Measurements from ENCODE around the gene IFIT5. TPM values are rescaled to one million over a fixed set of nuclear protein-coding genes. Genes with fewer than 3 reads are reported as not detected.
"Not testable (repeated sequence)": the region's sequence is repeated elsewhere in the genome, so short reads cannot be mapped to it uniquely, and the experiment has no call there.

The IFIT5 gene
- total RNA-seq, 2 experiments from 2014 or later: 14.4 to 14.9 TPM

DNA sequence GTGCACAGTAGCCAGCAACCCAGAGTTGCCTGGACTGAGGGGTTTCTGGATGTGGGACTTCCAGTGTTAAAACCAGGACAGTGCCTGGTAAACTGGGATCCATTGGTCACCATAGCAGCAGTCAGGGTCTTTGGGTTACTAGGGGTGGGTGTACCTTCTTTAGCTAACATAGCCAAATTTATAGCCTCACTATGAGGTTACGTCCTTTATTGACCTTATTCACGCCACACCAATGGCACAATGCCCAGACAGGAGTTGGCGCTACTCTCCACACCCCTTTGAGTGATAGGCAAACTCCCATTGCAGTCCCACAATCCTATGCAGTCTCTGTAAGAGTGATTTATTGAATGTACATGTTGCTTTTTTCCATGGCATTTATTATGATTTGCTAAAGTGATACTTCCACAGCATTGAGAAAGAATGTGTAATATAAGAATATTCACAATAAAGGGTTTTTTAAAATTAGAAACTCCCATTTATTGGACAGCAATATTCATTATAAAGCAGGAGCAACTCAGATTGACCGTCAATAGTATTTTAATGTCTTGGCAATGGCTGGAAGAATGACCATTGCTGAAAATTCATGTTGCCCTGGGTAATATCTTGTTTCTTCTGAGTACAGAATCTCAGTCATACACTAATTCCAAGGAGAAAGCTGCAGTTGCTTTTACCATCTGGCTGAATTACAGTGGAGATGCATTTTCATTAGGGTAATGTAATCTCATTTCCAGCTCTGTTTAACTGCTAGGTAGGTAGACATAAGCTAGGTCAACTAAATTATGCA lies 26.1 kb downstream of the IFIT5 start:
- ChIA-PET CTCF (interaction anchor here (0.9 kb wide), 1 partner anchor 124 kb away, joined by 3 read pairs; no protein-coding TSS in a partner anchor), POLR2A (no interaction called here)
- Mint-ChIP-seq H3K27me3 (peaks cover 10% of the 10 kb centered on the region), H3K36me3 (ENCODE audit: low read depth) (no peaks in the 10 kb centered on the region), H3K4me3 (no peak overlapping the region), H3K27ac (no peak overlapping the region), H3K4me1 (no peaks in the 10 kb centered on the region), H3K9me3 (ENCODE audit: low read depth) (no peaks in the 10 kb centered on the region)
- no peak for ATAC-seq
- no peak for DNase-seq
- intact Hi-C loops (cut with DNase I, micrococcal nuclease): no loop called here

DNA sequence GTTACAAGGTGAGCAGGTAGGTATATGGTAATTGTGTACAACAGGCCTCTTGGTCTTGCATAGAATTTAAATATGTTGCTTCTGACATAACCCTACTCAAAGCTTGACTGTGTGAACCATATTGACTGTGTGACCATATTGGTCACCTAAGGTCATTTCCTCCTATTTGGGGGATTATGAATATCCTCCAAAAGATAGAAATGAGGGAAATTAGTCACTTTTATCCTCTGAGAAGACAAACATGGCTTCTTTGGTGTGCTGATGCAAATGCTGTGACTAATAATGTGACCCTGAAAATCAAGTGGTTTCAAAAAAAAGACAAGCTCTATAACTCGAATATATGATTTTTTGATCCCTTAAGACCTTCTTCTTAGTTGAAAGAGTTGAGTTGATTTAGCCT lies 27.9 kb downstream of the IFIT5 start:
- H3K36me3 Mint-ChIP-seq (ENCODE audit: low read depth): no peaks in the 10 kb centered on the region
- DNase-seq (no peak), ATAC-seq (peak; percentile 16)
- H3K9me3 Mint-ChIP-seq (ENCODE audit: low read depth): peaks cover 9% of the 10 kb centered on the region
- no peaks in the 10 kb centered on the region for H3K4me1 Mint-ChIP-seq
- intact Hi-C loops (cut with DNase I, micrococcal nuclease): no loop called here
- POLR2A ChIA-PET: no interaction called here
- CTCF ChIA-PET: no interaction called here
- H3K4me3 Mint-ChIP-seq: no peak overlapping the region
- peaks cover 7% of the 10 kb centered on the region for H3K27me3 Mint-ChIP-seq
- no peak overlapping the region for H3K27ac Mint-ChIP-seq

DNA sequence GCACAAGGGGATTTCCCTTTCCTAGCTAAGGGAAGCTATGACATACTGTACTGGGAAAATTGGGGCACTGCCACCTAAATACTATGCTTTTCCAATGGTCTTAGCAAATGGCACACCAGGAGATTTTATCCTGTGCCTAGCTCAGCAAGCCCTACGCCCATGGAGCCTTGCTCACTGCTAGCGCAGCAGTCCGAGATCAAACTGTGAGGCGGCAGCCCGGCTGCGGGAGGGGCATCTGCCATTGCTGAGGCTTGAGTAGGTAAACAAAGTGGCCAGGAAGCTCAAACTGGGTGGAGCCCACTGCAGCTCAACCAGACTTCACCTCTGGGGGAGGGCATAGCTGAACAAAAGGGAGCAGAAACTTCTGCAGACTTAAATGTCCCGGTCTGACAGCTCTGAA lies 30.5 kb downstream of the IFIT5 start:
- intact Hi-C loops (cut with DNase I, micrococcal nuclease); CTCF ChIA-PET; H3K36me3 Mint-ChIP-seq (ENCODE audit: low read depth); H3K27ac Mint-ChIP-seq; H3K9me3 Mint-ChIP-seq (ENCODE audit: low read depth); H3K27me3 Mint-ChIP-seq; POLR2A ChIA-PET; DNase-seq; H3K4me3 Mint-ChIP-seq; H3K4me1 Mint-ChIP-seq; ATAC-seq: not testable (repeated sequence)

DNA sequence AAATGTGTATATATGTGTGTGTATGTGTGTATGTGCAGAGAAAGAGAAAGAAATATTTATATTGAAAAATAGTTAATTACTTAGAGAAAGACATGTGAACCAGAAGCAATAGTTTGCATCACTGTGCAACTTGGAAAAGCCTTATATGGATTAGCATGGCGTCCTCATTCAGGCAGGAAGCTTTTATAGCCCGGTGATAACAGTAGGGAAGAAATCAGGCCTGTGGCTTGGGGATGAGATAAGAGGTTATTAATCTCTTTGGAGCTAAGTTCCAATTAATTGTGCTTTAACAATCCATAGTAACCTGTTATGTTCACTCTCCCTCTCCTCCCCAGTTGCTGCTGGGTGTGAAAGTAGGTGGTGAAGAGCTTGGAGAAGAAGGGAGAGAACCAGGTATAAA lies 36.5 kb downstream of the IFIT5 start:
- H3K4me1 Mint-ChIP-seq: no peaks in the 10 kb centered on the region
- ATAC-seq: no peak
- H3K36me3 Mint-ChIP-seq (ENCODE audit: low read depth): no peaks in the 10 kb centered on the region
- intact Hi-C loops (cut with DNase I, micrococcal nuclease): no loop called here
- H3K9me3 Mint-ChIP-seq (ENCODE audit: low read depth): peaks cover 6% of the 10 kb centered on the region
- peaks cover 8% of the 10 kb centered on the region for H3K27me3 Mint-ChIP-seq
- H3K4me3 Mint-ChIP-seq: no peak overlapping the region
- no peak overlapping the region for H3K27ac Mint-ChIP-seq
- ChIA-PET CTCF (interaction anchor here (0.6 kb wide), 1 partner anchor 77 kb away, joined by 3 read pairs; no protein-coding TSS in a partner anchor), POLR2A (no interaction called here)
- no peak for DNase-seq

DNA sequence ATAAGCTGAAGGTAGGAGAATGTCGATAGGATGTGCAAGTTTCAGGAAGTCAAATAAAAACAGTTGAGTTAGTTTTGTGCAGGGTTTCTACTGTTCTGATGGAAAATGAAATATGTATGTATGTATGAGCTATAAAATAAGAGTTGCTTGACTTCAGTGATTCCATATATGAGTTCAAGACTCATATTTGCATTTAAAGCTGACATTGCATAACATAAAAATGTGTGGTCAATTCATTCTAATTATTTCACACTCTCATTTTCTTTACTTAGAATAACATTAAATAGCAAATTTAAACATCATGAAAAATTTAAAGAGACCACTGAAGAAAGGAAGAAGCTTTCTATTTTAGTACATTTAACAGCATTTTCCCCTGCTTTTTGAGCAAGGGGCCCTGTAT lies 37.8 kb downstream of the IFIT5 start:
- CTCF ChIA-PET: interaction anchor here (0.8 to 1.1 kb wide), 2 partner anchors 35 to 1245 kb away, joined by 3 to 4 read pairs; no protein-coding TSS in a partner anchor
- Mint-ChIP-seq H3K9me3 (ENCODE audit: low read depth) (no peaks in the 10 kb centered on the region), H3K27me3 (peaks cover 9% of the 10 kb centered on the region), H3K27ac (no peak overlapping the region), H3K4me3 (no peak overlapping the region), H3K36me3 (ENCODE audit: low read depth) (no peaks in the 10 kb centered on the region), H3K4me1 (no peaks in the 10 kb centered on the region)
- ATAC-seq (no peak), DNase-seq (no peak)
- POLR2A ChIA-PET: no interaction called here
- intact Hi-C loops (cut with DNase I, micrococcal nuclease): no loop called here

DNA sequence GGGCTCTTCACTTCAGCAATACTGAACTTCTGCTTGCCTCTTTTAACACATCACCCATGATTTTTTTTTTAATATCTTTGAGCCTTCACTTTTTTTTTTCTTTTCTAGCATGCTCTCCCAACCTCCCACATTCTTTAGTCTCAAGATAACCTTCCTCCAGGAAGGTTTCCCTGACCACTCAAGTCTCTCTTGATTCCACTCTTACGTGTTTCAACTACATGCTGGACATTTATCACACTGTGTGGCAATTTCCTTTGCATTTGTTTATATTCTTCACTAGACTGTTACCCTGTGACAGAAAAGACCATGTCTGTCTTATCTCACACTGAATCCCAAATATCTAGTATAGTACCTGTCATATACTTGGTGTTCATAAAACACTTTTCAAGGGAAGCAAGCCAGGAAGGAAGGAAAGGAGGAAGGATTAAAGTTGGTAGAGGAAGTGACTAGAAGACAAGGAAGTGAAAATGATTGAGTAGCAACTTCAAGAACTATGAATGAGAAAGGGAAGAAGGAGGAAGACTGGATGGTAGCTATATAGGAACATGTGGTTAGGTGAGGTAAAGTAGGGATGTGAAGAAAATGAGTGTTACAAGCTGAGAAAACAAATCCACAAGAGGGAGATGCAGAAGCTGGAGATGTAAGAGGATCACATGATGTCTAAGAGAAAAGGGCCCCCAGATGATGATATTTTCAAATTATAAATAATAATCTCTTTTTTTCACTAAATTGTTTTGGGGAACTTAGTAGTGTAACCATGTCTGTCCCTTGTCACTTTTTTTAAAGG lies 40.4 kb downstream of the IFIT5 start:
- ATAC-seq: no peak
- H3K27me3 Mint-ChIP-seq: peaks cover 14% of the 10 kb centered on the region
- H3K36me3 Mint-ChIP-seq (ENCODE audit: low read depth): no peaks in the 10 kb centered on the region

DNA sequence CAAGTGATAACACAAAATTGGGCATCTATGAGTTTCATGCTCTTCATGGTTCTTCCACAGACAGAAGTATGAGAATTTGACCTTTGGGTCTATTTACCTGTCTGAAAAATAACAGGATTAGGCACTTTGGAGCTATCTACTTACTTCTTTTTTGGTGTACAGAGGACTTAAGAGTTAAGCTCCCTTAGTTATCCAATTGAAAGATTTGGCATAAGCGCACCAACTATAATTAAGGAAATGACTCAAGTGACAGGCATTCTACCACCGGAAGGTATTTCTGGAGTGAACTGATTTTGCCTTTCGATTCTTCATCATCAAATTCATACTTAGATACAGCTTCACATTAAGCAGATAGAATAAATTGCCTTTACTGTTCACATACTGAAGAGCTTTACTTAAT lies 43.9 kb downstream of the IFIT5 start:
- H3K27me3 Mint-ChIP-seq: peaks cover 14% of the 10 kb centered on the region
- H3K36me3 Mint-ChIP-seq (ENCODE audit: low read depth): no peaks in the 10 kb centered on the region
- no peak overlapping the region for H3K4me3 Mint-ChIP-seq
- H3K4me1 Mint-ChIP-seq: no peaks in the 10 kb centered on the region
- no peak overlapping the region for H3K27ac Mint-ChIP-seq
- POLR2A ChIA-PET: no interaction called here
- CTCF ChIA-PET: no interaction called here
- no peaks in the 10 kb centered on the region for H3K9me3 Mint-ChIP-seq (ENCODE audit: low read depth)
- intact Hi-C loops (cut with DNase I, micrococcal nuclease): no loop called here
- DNase-seq: no peak
- no peak for ATAC-seq

More for the DNA sequence above, 40.4 kb downstream of the IFIT5 start:
- no peaks in the 10 kb centered on the region for H3K9me3 Mint-ChIP-seq (ENCODE audit: low read depth)
- ChIA-PET CTCF (no interaction called here), POLR2A (no interaction called here)
- H3K27ac Mint-ChIP-seq: no peak overlapping the region
- no peak overlapping the region for H3K4me3 Mint-ChIP-seq
- no peak for DNase-seq
- intact Hi-C loops (cut with DNase I, micrococcal nuclease): no loop called here
- no peaks in the 10 kb centered on the region for H3K4me1 Mint-ChIP-seq

DNA sequence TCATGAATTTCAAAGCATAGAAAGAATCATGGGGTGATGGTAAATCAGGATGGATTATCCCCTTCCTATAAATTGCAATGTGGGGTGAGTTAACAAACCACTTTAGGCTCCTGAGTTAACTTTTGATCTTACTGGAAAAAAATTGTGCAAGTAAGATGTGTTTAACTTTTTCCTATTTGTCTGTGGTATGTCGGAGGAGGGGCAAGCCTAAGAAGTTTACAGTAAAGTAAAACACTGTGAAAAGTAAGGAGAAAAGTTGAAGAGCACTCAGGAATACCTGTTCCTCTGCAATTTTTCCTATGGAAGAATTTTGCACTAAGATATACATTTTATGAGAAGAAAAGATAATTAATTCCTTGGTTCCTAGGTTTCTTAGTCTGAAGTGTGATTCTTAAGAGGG lies 44.4 kb downstream of the IFIT5 start:
- H3K9me3 Mint-ChIP-seq (ENCODE audit: low read depth): no peaks in the 10 kb centered on the region
- CTCF ChIA-PET: no interaction called here
- H3K27ac Mint-ChIP-seq: no peak overlapping the region
- no peak for DNase-seq
- peaks cover 14% of the 10 kb centered on the region for H3K27me3 Mint-ChIP-seq
- ATAC-seq: no peak
- H3K36me3 Mint-ChIP-seq (ENCODE audit: low read depth): no peaks in the 10 kb centered on the region
- no peak overlapping the region for H3K4me3 Mint-ChIP-seq
- POLR2A ChIA-PET: no interaction called here
- no peaks in the 10 kb centered on the region for H3K4me1 Mint-ChIP-seq
- intact Hi-C loops (cut with DNase I, micrococcal nuclease): no loop called here

DNA sequence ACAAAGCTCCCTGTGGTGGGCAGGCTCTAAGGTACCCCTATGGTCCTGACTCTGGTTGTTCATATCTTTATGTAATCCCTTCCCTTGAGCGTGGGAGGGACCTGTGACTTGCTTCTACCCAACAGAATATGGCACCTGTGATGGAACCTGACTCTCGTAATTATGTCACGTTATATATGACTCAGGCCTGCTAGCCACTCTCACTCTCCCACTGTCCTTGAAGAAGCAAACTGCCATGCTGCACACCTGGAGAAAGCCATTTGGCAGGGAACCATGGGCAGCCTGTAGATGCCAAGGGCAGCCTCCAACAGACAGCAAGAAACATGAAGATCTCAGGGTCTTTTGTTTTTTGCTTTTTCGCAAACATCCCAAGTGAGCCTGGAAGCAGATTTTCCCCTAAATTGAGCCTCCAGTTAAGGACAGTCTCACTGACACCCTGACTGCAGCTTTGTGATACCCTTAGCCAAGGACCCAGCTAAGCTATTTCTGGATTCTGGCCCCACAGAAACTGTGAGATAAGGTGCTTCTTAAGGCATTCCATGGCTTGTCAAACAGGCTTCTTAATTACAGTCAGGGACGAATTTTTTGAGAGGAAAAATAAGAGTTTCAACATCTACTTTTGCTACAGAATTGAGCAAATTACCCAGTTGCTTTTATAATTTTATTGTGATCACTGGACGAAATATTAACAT lies 49.6 kb downstream of the IFIT5 start:
- intact Hi-C loops (cut with DNase I, micrococcal nuclease): no loop called here
- no peak overlapping the region for H3K27ac Mint-ChIP-seq
- ATAC-seq (no peak), DNase-seq (no peak)
- POLR2A ChIA-PET: no interaction called here
- H3K27me3 Mint-ChIP-seq: peaks cover 2% of the 10 kb centered on the region
- no peaks in the 10 kb centered on the region for H3K4me1 Mint-ChIP-seq
- no peaks in the 10 kb centered on the region for H3K9me3 Mint-ChIP-seq (ENCODE audit: low read depth)
- CTCF ChIA-PET: no interaction called here
- no peaks in the 10 kb centered on the region for H3K36me3 Mint-ChIP-seq (ENCODE audit: low read depth)
- H3K4me3 Mint-ChIP-seq: no peak overlapping the region

DNA sequence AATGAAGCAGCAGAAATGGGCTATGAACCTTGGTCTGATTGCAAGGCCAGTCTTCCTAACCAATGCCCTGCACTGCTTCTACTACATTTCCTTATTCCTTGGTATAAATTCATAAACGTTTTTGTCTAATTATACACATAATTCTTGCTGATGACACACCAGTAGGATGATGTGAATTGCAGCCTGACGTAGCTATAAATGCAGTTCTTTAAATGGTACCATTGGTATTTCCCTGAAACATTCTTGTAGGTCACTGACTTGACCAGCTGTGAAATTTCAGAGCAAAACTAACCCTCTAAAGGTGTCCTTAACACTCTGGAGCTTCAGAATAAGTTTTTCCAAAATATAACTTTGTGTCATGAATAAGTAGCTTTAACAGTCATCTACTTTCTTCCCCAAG lies 50.8 kb downstream of the IFIT5 start:
- Mint-ChIP-seq H3K27ac (no peak overlapping the region), H3K4me1 (no peaks in the 10 kb centered on the region), H3K4me3 (no peak overlapping the region), H3K9me3 (ENCODE audit: low read depth) (no peaks in the 10 kb centered on the region), H3K27me3 (no peaks in the 10 kb centered on the region), H3K36me3 (ENCODE audit: low read depth) (no peaks in the 10 kb centered on the region)
- CTCF ChIA-PET: interaction anchor here (0.8 kb wide), 1 partner anchor 38 kb away, joined by 3 read pairs; no protein-coding TSS in a partner anchor
- intact Hi-C loops (cut with DNase I, micrococcal nuclease): no loop called here
- POLR2A ChIA-PET: no interaction called here
- no peak for DNase-seq
- ATAC-seq: no peak

DNA sequence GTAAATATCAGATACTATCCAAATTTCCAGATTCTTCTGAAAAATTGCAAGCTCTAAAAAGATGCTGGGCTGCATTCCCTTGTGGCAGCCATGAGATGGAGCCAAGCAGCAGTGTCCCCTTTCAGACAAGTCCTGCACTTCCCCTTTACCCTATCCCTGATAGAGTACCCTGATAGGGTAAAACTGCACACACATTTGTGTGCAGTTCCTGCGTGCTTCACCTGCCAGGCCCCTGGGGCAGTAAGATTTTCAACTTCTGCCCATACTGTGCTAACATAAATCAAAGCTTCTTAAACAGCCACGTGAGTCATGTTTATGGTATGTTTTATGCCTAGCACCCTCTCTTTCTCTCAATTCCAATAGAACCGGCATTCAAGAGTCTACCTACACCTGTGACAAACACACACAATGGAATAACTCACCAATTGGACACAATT lies 52.2 kb downstream of the IFIT5 start:
- CTCF ChIA-PET: interaction anchor here (1.2 to 1.3 kb wide), 2 partner anchors 48 to 153 kb away, joined by 3 read pairs; no protein-coding TSS in a partner anchor

More for the DNA sequence above, 52.2 kb downstream of the IFIT5 start:
- Mint-ChIP-seq H3K9me3 (ENCODE audit: low read depth) (no peaks in the 10 kb centered on the region), H3K36me3 (ENCODE audit: low read depth) (no peaks in the 10 kb centered on the region), H3K4me3 (no peak overlapping the region), H3K27ac (no peak overlapping the region), H3K27me3 (no peaks in the 10 kb centered on the region), H3K4me1 (no peaks in the 10 kb centered on the region)
- POLR2A ChIA-PET: no interaction called here
- intact Hi-C loops (cut with DNase I, micrococcal nuclease): no loop called here
- ATAC-seq: no peak
- DNase-seq: no peak

All from activated CD4-positive, alpha-beta T cell treated with anti-CD3 and anti-CD28 coated beads for 36 hours (primary cell).